Measurements from ENCODE around the gene DNAJC10.

Gene DNAJC10

GRCh38 chr2:182807319-182807718, 91.3 kb downstream of the DNAJC10 start:
- no peak for DNase-seq

DNA sequence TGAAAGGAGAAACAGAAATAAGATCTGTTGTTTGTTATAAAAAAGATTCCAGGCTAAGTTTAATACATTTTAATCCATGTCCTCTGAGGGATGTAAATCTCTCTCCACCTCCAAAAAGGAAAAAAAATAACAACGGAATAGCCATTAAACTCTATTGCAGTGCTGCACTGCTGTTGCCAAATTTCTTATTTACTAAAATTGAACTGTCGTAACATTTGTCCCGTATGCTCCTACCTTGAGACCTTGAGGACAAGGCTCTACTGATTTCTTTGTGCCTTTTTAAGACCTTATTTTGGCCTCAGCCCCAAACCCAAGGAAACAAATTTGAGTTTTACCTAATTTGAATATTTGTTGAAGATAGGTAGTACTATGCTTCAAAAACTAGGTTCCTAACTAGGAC, 94.0 kb downstream of the DNAJC10 start:
- DNase-seq, result no peak

- no peak for DNase-seq
Measured at GRCh38 chr2:182814380-182814779, 98.3 kb downstream of the DNAJC10 start.

- DNase-seq, result no peak
Measured at GRCh38 chr2:182814804-182815203, 98.7 kb downstream of the DNAJC10 start.

- DNase-seq, result no peak
Measured at GRCh38 chr2:182816866-182817265, 100.8 kb downstream of the DNAJC10 start.

DNA sequence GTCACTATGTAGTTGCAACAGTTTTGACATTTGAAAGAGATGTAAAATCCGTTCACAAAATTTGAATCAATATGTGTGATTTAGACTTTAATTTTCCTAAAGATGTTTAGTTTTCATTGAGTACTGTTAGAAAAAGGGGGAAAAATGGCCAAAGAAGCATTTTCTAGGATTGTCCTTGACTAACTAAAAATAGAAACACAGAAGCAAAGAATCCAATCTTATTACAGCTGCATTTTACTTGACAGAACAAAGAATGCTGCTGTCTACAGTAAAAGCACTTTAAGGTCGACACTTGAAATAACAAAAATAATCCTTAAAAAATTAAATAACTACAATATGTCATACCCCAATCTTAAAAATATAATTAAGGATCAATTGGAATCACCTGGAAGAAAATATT, 101.5 kb downstream of the DNAJC10 start:
- DNase-seq, result no peak

- DNase-seq, result no peak
Measured at GRCh38 chr2:182818501-182818900, 102.4 kb downstream of the DNAJC10 start.

GRCh38 chr2:182818925-182819324, 102.9 kb downstream of the DNAJC10 start:
- no peak for DNase-seq

GRCh38 chr2:182819412-182819811, 103.4 kb downstream of the DNAJC10 start:
- DNase-seq, result no peak

- no peak for DNase-seq
Measured at GRCh38 chr2:182821182-182821581, 105.1 kb downstream of the DNAJC10 start.

- DNase-seq, result no peak
Measured at GRCh38 chr2:182822733-182823132, 106.7 kb downstream of the DNAJC10 start.

DNA sequence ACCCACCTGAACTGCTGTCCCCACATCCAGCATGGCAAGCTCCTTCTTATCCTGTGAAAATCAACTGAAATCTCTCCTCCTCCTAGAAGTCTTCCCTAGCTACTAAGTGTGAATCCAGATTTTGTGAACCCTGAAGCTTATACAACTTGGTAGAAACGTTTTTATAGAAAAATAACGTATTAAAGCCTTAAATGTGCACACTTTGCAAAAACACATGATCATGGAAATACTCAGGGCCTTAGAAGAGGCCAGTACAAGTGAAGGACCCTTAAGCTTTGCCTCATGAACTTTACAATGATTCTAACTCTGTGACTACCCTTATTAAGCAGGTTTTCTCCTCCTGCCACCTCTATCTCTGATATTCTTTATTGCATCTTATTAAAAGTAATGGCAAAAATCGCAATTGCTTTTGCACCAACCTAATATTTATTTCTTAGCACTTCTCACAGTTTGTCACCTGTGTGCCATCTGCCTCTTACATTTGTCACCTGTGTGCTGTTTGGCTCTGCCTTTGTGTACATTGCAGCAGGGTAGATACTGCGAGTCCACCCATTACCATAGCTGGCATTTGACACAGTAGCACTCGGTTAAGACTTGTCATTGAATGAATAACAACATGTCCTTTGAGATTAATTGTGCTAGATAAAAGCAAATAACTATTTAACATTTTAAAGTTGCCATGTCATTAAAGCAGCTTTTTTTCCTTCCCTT, 108.2 kb downstream of the DNAJC10 start:
- DNase-seq, result no peak

GRCh38 chr2:182824767-182825158, 108.7 kb downstream of the DNAJC10 start:
- no peak for DNase-seq

DNA sequence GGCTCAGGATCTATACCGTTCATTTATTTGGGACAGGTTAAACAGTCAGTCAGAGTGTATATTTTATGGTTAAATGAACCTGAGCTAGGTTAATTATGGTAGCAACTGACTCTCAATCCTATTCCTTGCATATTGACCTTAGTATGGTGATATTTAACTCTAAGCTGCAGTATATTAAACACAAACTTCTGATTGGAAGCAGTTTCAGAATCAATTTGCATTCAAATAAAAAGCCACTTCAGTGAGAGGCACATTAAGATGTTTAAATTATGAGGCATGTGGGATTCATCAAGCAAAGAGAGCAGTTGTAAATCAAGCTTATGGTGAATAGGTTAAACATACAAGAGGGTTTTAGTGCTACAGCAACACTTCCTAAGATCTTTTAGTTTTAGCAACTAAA, 110.0 kb downstream of the DNAJC10 start:
- DNase-seq, result no peak

GRCh38 chr2:182826496-182826895, 110.4 kb downstream of the DNAJC10 start:
- no peak for DNase-seq

DNA sequence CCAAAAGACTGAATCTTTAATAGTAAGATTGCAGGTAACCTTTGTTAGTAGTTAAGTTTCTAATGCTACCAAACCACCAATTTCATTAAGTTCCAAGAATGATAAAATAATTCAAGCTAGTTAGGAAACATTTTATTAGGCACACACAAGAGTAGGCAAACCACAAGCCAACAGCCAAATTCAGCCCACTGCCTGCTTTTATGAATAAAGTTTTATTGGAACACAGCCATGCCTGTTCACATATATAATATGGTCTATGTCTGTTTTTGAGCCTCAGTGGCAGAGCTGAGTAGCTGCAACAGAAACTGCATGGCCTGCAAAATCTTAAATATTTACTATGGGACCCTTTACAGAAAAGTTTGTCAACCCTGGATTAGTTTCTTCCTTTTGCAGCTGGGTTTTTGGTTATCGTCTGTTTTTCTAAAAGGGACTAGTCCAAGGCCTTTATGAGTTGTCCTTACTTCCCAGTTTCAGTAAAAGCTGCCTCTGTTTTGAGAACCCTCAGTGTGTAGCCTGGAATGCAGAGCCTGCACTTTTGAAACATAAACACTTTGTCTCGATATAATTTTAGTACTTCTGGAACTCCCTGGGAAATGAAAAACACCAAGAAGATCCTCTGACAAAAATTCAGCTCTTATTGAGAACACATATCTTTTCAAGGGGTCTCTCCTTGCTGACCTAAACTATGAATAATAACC, 111.3 kb downstream of the DNAJC10 start:
- no peak for DNase-seq

- no peak for DNase-seq
Measured at GRCh38 chr2:182831101-182831500, 115.0 kb downstream of the DNAJC10 start.

- no peak for DNase-seq
Measured at GRCh38 chr2:182831921-182832320, 115.9 kb downstream of the DNAJC10 start.

DNA sequence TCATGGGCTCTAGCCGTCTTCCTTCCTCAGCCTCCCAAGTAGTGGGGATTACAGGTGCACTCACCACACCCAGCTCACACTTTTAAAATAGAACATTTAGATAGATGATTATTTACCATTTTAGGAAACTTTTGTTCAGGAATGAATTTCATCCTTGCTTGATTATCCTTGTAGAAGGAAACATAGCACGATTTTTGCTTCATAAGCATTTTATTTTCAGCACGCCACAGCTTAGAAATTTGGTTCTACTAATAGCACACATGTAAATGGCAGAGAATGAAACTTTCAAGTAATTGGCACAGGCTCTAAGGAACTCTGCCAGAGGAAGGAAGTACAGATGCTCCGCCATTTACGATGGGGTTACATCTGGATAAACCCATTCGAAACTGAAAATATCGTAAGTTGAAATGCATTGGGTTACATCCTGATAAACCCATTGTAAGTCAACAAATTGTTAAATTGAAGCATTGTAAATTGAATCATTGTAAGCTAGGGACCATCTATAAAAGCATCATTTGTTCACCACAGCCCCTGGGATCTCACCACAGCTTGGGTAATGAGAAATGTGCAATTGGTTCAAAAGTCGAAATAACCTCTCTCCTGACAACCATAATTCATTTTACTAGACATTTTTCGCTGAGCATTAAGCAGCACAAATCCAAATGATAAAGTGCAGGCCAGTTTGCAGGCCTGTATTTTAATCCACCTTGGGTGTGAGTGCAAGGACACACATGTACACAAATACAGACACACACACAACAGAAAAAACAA, 117.2 kb downstream of the DNAJC10 start:
- DNase-seq, result no peak

DNA sequence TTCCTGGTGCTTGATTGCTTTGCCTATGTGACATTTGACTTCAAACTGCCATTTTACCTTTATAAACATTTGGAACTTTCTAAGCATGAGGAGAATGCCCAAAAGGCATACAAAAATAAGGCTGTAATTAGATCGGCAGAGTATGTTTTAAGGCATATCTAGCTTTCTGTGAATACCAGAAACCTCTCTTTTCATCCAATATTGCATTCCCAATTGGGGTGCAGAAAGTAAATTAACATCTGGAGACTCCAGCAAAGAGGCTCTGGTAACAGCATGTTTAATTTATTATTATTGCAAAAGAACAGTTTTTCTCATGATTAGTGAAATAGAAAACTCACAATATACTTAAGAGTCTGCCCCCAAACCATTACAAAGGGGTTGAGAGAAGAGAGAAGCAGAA, 118.2 kb downstream of the DNAJC10 start:
- DNase-seq, result no peak

- DNase-seq, result no peak
Measured at GRCh38 chr2:182836451-182836850, 120.4 kb downstream of the DNAJC10 start.

Data from stimulated activated CD4-positive, alpha-beta T cell treated with anti-CD3 and anti-CD28 coated beads, Interleukin-15, amount 100 ng/mL, for 24 hours (primary cell).